Transverse colon (tissue), 4 donors: ENCODE results near the gene CFAP119. TPM values are rescaled to one million over a fixed set of nuclear protein-coding genes. Genes with fewer than 3 reads are reported as not detected.
A peak's percentile ranks its signal among the peaks of the same experiment; 100 is the strongest.

ENCODE experiments used
- DNase-seq: peaks from one replicate; pipeline ENCODE4 v3.0.0-alpha.2; 2019
- H3K27ac ChIP-seq, 4 donors: fragments of 200-600 bp; sonication (generic); 2 replicates each; pipeline ENCODE4 v1.5.1; 2016 to 2018; ENCODE audit warnings: inconsistent platforms in 4 of 4
- H3K27me3 ChIP-seq: fragments of 200-600 bp; sonication (generic); 2 replicates; pipeline ENCODE4 v1.5.1; 2017; ENCODE audit warnings: inconsistent platforms
- H3K36me3 ChIP-seq, 4 donors: fragments of 200-600 bp; sonication (generic); 2 replicates each; pipeline ENCODE4 v1.5.1; 2017 to 2019; ENCODE audit warnings: inconsistent platforms in 4 of 4
- H3K4me1 ChIP-seq, 4 donors: fragments of 200-600 bp; sonication (generic); 2 replicates each; pipeline ENCODE4 v1.5.1; 2017 to 2020; ENCODE audit warnings: inconsistent platforms in 4 of 4
- H3K4me3 ChIP-seq, 4 donors: fragments of 200-600 bp; sonication (generic); 1 replicate in 1 of 4; 2 replicates in 3 of 4; pipeline versions ENCODE4 v1.5.1 to v1.6.1; 2017 to 2019; ENCODE audit warnings: inconsistent platforms in 4 of 4
- H3K9me3 ChIP-seq, 2 donors: fragments of 200-600 bp; sonication (generic); 2 replicates each; pipeline ENCODE4 v1.5.1; 2017 to 2019; ENCODE audit warnings: inconsistent platforms in 2 of 2
- CTCF ChIP-seq, 5 experiments: fragments of 200-600 bp in 3 of 5; fragments of 450-650 bp in 2 of 5; sonication (generic) in 3 of 5; IDR thresholded peaks; 1 replicate in 2 of 5; 2 replicates in 3 of 5; pipeline ENCODE4 v1.5.1; 2016 to 2017; ENCODE audit warnings: antibody characterized with exemption in 5 of 5, inconsistent platforms in 3 of 5, mild to moderate bottlenecking in 2 of 5, moderate library complexity in 1 of 5
- EP300 ChIP-seq: sonication (generic); formaldehyde crosslinking; IDR thresholded peaks from one replicate; pipeline ENCODE4 v1.6.1; 2017; ENCODE audit warnings: antibody characterized with exemption, low read depth
- POLR2A ChIP-seq: fragments of 450-650 bp; IDR thresholded peaks from one replicate; pipeline ENCODE4 v1.6.1; 2016; ENCODE audit warnings: antibody characterized with exemption, mild to moderate bottlenecking, moderate library complexity
- POLR2AphosphoS5 ChIP-seq, 3 donors: sonication (generic); formaldehyde crosslinking; IDR thresholded peaks; one replicate each; pipeline ENCODE4 v1.6.1; 2016; ENCODE audit warnings: antibody characterized with exemption in 3 of 3
- WGBS, 2 donors: methylation state at CpG; one replicate each; pipeline ENCODE4 v1.1.5; 2018; ENCODE audit warnings: low coverage in 1 of 2; 5-methylcytosine and 5-hydroxymethylcytosine counted together
- in situ Hi-C, 4 donors: fragments of 200-750 bp; cut with MboI; loops; one replicate each; pipeline versions ENCODE4 v1.15.0 to v1.15.1; 2017; ENCODE audit warnings: low sequenced_read_pairs in 3 of 4, low pct_ligation_motif_present in 1 of 4, low pct_unique_long_range_greater_than_20kb in 1 of 4
- intact Hi-C: fragments of 100-400 bp; cut with DNase I; formaldehyde crosslinking; loops from one replicate; pipeline ENCODE4 v1.15.1; 2023; ENCODE audit warnings: low total_unique reads
- total RNA-seq, 4 donors: library from RNA; depleted of rRNA; stranded (reverse); fragments of >200 nt; gene quantifications; one replicate each; pipeline ENCODE4 v1.1.0, GENCODE V29; 2016

Gene CFAP119
- total RNA-seq, 4 donors from 2014 or later, result 3.3 to 15.5 (median 6.0) TPM

GRCh38 chr16:30722916-30723315 is 38.9 kb downstream of the CFAP119 start:
- H3K27ac ChIP-seq, result peak overlapping the region in 2 of 4 donors; percentile 7 to 46

GRCh38 chr16:30722443-30722842 is 39.4 kb downstream of the CFAP119 start:
- TF ChIP-seq CTCF (IDR thresholded peaks at IDR 0.05) (peak in 1 of 5 experiments; percentile 21), POLR2AphosphoS5 (IDR thresholded peaks at IDR 0.05) (no peak), POLR2A (no peak), EP300 (no peak)
- Histone ChIP-seq H3K27me3 (no peaks in the 10 kb centered on the region), H3K4me3 (no peak overlapping the region), H3K36me3 (peaks cover 0 to 73% (median 41%) of the 10 kb centered on the region in 4 donors), H3K4me1 (peaks cover 4 to 28% (median 21%) of the 10 kb centered on the region in 4 donors), H3K27ac (peak overlapping the region in 2 of 4 donors; percentile 7 to 46), H3K9me3 (no peaks in the 10 kb centered on the region)
- DNase-seq, result no peak
- in situ Hi-C loops, result no loop called here
- WGBS, 2 donors, result 67 to 70% methylated on average over 3 to 6 of the region's 6 CpGs
- intact Hi-C loops, result no loop called here

More at GRCh38 chr16:30722916-30723315, 38.9 kb downstream of the CFAP119 start:
- intact Hi-C loops, result no loop called here
- Histone ChIP-seq H3K9me3 (no peaks in the 10 kb centered on the region), H3K36me3 (peaks cover 0 to 72% (median 39%) of the 10 kb centered on the region in 4 donors), H3K4me1 (peaks cover 4 to 28% (median 21%) of the 10 kb centered on the region in 4 donors), H3K4me3 (no peak overlapping the region), H3K27me3 (no peaks in the 10 kb centered on the region)
- WGBS, 2 donors, result 83% methylated on average over 10 of the region's 10 CpGs; no CpG with 5 or more reads in 1 of the 2 donors
- in situ Hi-C loops, result no loop called here
- TF ChIP-seq CTCF (IDR thresholded peaks at IDR 0.05), result no peak
- TF ChIP-seq POLR2A, result no peak
- TF ChIP-seq EP300, result no peak
- TF ChIP-seq POLR2AphosphoS5 (IDR thresholded peaks at IDR 0.05), result no peak
- DNase-seq, result no peak

- peak overlapping the region in 2 of 4 donors; percentile 1 to 46 for H3K27ac ChIP-seq
These were observed 40.3 kb downstream of the CFAP119 start for GRCh38 chr16:30721606-30722005.

GRCh38 chr16:30721167-30721566 is 40.7 kb downstream of the CFAP119 start:
- H3K27me3 ChIP-seq, result no peaks in the 10 kb centered on the region
- H3K27ac ChIP-seq, result peak overlapping the region in 2 of 4 donors; percentile 1 to 46
- intact Hi-C loops, result no loop called here
- H3K4me3 ChIP-seq, result no peak overlapping the region
- no peak for DNase-seq
- TF ChIP-seq POLR2AphosphoS5 (IDR thresholded peaks at IDR 0.05), result no peak
- no peak for TF ChIP-seq CTCF (IDR thresholded peaks at IDR 0.05)
- no peak for TF ChIP-seq POLR2A
- no peak for TF ChIP-seq EP300
- peaks cover 0 to 81% (median 46%) of the 10 kb centered on the region in 4 donors for H3K36me3 ChIP-seq
- peaks cover 4 to 22% (median 18%) of the 10 kb centered on the region in 4 donors for H3K4me1 ChIP-seq
- in situ Hi-C loops, result no loop called here
- 94% methylated on average over 8 of the region's 8 CpGs; no CpG with 5 or more reads in 1 of the 2 donors for WGBS, 2 donors
- no peaks in the 10 kb centered on the region for H3K9me3 ChIP-seq

More at GRCh38 chr16:30721606-30722005, 40.3 kb downstream of the CFAP119 start:
- H3K9me3 ChIP-seq, result no peaks in the 10 kb centered on the region
- 80% methylated on average over 1 of the region's 1 CpG for WGBS, 2 donors
- intact Hi-C loops, result no loop called here
- peaks cover 0 to 80% (median 44%) of the 10 kb centered on the region in 4 donors for H3K36me3 ChIP-seq
- H3K4me3 ChIP-seq, result no peak overlapping the region
- in situ Hi-C loops, result no loop called here
- no peak for TF ChIP-seq POLR2A
- TF ChIP-seq EP300, result no peak
- no peak for TF ChIP-seq CTCF (IDR thresholded peaks at IDR 0.05)
- peak in 1 of 3 donors; percentile 17 for TF ChIP-seq POLR2AphosphoS5 (IDR thresholded peaks at IDR 0.05)
- no peak for DNase-seq
- no peaks in the 10 kb centered on the region for H3K27me3 ChIP-seq
- H3K4me1 ChIP-seq, result peaks cover 4 to 26% (median 20%) of the 10 kb centered on the region in 4 donors
